Common myeloid progenitor, CD34-positive (primary cell): ENCODE data around the gene RCAN2.

Experiments used
- CTCF ChIA-PET: fragments of 350-600 bp; sonication (Branson Sonifier 250); formaldehyde crosslinking; loops from one replicate; lab custom pipeline; 2021; ENCODE audit warnings: antibody characterized with exemption; lab: Charles Lee
- POLR2A ChIA-PET: fragments of 350-600 bp; sonication (Branson Sonifier 250); formaldehyde crosslinking; loops from one replicate; lab custom pipeline; 2021; ENCODE audit warnings: antibody characterized with exemption; lab: Charles Lee
- DNase-seq, 3 donors: peaks; one replicate each; pipeline versions ENCODE4 v3.0.0 to v3.0.0-alpha.2; 2013
- H3K27ac ChIP-seq, 2 experiments: 1 replicate in 1 of 2; 2 replicates in 1 of 2; pipeline ENCODE4 v1.7.0; 2013; ENCODE audit warnings: inconsistent platforms in 2 of 2, low read length in 2 of 2, mild to moderate bottlenecking in 2 of 2, low read depth in 1 of 2, moderate library complexity in 1 of 2; ENCODE audit not compliant: severe bottlenecking in 2 of 2, insufficient read depth in 1 of 2, poor library complexity in 1 of 2
- H3K27me3 ChIP-seq, 5 experiments: replicated peaks in 2 of 5; 1 replicate in 3 of 5; 2 replicates in 2 of 5; pipeline versions ENCODE4 v1.6.1 to v1.7.0; 2013; ENCODE audit warnings: low read length in 4 of 5, mild to moderate bottlenecking in 2 of 5, moderate library complexity in 2 of 5, inconsistent platforms in 1 of 5; ENCODE audit not compliant: insufficient read depth in 5 of 5, control insufficient read depth in 4 of 5
- H3K36me3 ChIP-seq, 4 experiments: 1 replicate in 2 of 4; 2 replicates in 2 of 4; pipeline versions ENCODE4 v1.6.1 to v1.7.0; 2013; ENCODE audit warnings: low read length in 3 of 4, control low read depth in 1 of 4, mild to moderate bottlenecking in 1 of 4; ENCODE audit not compliant: control insufficient read depth in 4 of 4, insufficient read depth in 4 of 4
- H3K4me1 ChIP-seq, 4 experiments: 1 replicate in 3 of 4; 2 replicates in 1 of 4; pipeline versions ENCODE4 v1.6.1 to v1.7.1; 2013; ENCODE audit warnings: low read length in 3 of 4, mild to moderate bottlenecking in 3 of 4, control low read depth in 1 of 4, inconsistent platforms in 1 of 4, moderate library complexity in 1 of 4; ENCODE audit not compliant: control insufficient read depth in 4 of 4, insufficient read depth in 4 of 4; ENCODE audit errors: control extremely low read depth in 1 of 4
- H3K4me3 ChIP-seq, 7 experiments: 1 replicate in 4 of 7; 2 replicates in 3 of 7; pipeline versions ENCODE4 v1.5.1 to v1.7.0; 2013; ENCODE audit warnings: mild to moderate bottlenecking in 7 of 7, low read length in 6 of 7, moderate library complexity in 6 of 7, inconsistent platforms in 2 of 7, low read depth in 2 of 7, control low read depth in 1 of 7; ENCODE audit not compliant: insufficient read depth in 4 of 7, control insufficient read depth in 1 of 7; ENCODE audit errors: extremely low read depth in 1 of 7
- H3K9me3 ChIP-seq, 5 experiments: 1 replicate in 4 of 5; 2 replicates in 1 of 5; pipeline versions ENCODE4 v1.6.1 to v1.7.1; 2013; ENCODE audit warnings: low read length in 4 of 5, mild to moderate bottlenecking in 2 of 5, inconsistent platforms in 1 of 5, low read depth in 1 of 5, moderate library complexity in 1 of 5; ENCODE audit not compliant: control insufficient read depth in 4 of 5, insufficient read depth in 2 of 5; ENCODE audit errors: control extremely low read depth in 1 of 5
- WGBS: methylation state at CpG from one replicate; pipeline ENCODE4 v1.1.5; 2013; ENCODE audit not compliant: insufficient coverage; 5-methylcytosine and 5-hydroxymethylcytosine counted together

Gene RCAN2

DNA sequence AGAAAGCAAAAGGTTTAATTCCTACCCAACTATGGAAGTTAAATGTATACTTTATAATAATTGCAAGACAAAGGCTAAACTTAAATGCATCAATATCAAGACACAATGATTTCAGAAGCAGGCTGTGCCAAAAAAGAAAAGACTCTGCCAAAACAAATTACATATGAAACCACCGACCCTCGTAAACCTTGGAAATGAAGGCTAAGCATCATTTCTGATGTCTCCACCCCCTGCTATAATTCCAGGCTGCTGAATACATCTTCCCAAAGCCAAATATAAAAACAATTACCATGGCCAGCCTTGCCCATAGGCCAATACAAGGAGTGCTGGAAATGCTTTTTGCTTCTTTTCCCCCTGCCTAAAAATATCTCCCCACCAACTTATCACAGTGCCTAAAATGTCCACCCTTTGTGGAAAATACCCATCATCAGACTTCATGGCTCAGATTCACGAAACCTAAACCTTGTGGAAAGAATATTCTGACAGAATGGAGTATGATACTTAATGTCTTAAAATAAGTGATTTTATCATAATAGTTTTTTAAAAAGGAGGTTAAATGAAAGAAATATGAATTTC lies 37.4 kb downstream of the RCAN2 start:
- H3K27ac ChIP-seq, result no peak overlapping the region
- H3K4me1 ChIP-seq, result no peaks in the 10 kb centered on the region

DNA sequence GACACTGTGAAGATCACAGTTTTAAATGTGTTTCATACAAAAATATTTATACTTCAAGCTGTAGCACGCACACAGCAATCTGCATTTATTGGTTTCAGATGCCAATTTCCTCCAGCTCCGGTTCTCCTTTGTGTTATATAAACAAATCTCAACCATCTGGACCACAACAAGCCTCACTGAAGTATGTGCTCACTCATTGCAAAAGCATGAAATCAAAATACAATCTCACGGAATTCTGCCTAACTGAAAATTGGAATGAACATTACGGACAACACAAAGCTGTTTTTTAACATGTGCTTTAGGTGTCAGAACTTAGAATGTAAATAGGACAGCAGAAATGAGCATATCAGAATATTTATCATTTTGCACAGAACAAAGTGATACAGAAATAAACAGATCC lies 38.0 kb downstream of the RCAN2 start:
- Histone ChIP-seq H3K9me3 (peaks cover 0 to 3% (median 0%) of the 10 kb centered on the region in 5 experiments), H3K36me3 (no peaks in the 10 kb centered on the region), H3K27ac (no peak overlapping the region), H3K4me1 (no peaks in the 10 kb centered on the region), H3K27me3 (no peaks in the 10 kb centered on the region), H3K4me3 (no peak overlapping the region)
- ChIA-PET POLR2A (no interaction called here), CTCF (no interaction called here)
- 88% methylated on average over 2 of the region's 4 CpGs for WGBS
- no peak for DNase-seq

More for the DNA sequence above, 37.4 kb downstream of the RCAN2 start:
- H3K27me3 ChIP-seq, result no peaks in the 10 kb centered on the region
- peaks cover 0 to 1% (median 0%) of the 10 kb centered on the region in 5 experiments for H3K9me3 ChIP-seq
- no peak for DNase-seq
- no peaks in the 10 kb centered on the region for H3K36me3 ChIP-seq
- WGBS, result 88% methylated on average over 2 of the region's 3 CpGs
- POLR2A ChIA-PET, result no interaction called here
- H3K4me3 ChIP-seq, result no peak overlapping the region
- CTCF ChIA-PET, result no interaction called here

DNA sequence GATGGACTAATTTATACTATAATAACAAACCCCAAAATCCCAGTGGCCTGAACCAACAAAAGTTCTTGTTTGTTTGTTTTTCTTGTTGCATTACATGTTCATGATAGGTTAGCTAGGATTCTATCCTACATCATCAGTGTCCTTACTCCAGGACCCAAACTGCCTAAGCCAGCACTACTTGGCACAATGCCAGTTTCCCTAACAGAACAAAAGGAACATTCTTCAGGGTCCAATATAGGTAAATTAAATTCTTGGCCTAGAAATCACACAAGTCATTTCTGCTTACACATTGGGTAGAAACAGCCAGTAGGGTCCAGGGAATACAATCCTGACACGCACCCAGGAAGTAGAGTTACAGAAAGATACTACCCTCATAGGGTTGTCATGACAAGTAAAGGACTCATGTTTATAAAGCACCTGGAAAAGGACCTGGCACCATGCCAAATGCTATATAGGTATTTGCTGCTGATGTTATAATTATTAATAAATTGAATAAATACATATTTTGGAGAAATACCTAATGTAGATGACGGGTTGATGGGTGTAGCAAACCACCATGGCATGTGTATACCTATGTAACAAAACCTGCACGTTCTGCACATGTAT lies 38.8 kb downstream of the RCAN2 start:
- ChIA-PET POLR2A (no interaction called here), CTCF (no interaction called here)
- Histone ChIP-seq H3K36me3 (no peaks in the 10 kb centered on the region), H3K27ac (no peak overlapping the region), H3K4me1 (no peaks in the 10 kb centered on the region), H3K9me3 (peaks cover 0 to 3% (median 0%) of the 10 kb centered on the region in 5 experiments), H3K27me3 (no peaks in the 10 kb centered on the region), H3K4me3 (no peak overlapping the region)
- no CpG with 5 or more reads among the region's 3 CpGs for WGBS
- DNase-seq, result no peak

DNA sequence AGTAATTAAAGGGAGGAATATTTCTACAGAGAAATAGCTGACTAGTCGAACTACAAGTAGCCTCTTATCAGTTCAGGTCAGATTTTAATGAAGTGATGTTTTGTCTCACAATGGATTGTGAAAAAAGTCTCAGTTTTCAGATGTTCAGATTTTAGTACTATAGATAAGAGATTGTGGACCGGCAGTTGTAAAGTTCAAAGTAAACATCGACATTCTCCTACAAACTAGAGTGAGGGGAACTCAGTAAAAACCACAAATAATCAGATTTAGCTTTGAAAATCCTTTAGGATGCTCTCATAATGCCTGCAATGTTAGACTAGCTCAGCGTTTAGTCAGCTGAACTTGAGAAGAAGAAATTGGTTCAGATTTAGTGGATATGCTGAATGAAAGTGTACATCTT lies 39.9 kb downstream of the RCAN2 start:
- Histone ChIP-seq H3K4me3 (no peak overlapping the region), H3K27me3 (no peaks in the 10 kb centered on the region), H3K4me1 (no peaks in the 10 kb centered on the region), H3K36me3 (no peaks in the 10 kb centered on the region), H3K27ac (no peak overlapping the region), H3K9me3 (peaks cover 0 to 8% (median 0%) of the 10 kb centered on the region in 5 experiments)
- ChIA-PET CTCF (no interaction called here), POLR2A (no interaction called here)
- WGBS, result 63% methylated on average over 2 of the region's 4 CpGs
- no peak for DNase-seq

DNA sequence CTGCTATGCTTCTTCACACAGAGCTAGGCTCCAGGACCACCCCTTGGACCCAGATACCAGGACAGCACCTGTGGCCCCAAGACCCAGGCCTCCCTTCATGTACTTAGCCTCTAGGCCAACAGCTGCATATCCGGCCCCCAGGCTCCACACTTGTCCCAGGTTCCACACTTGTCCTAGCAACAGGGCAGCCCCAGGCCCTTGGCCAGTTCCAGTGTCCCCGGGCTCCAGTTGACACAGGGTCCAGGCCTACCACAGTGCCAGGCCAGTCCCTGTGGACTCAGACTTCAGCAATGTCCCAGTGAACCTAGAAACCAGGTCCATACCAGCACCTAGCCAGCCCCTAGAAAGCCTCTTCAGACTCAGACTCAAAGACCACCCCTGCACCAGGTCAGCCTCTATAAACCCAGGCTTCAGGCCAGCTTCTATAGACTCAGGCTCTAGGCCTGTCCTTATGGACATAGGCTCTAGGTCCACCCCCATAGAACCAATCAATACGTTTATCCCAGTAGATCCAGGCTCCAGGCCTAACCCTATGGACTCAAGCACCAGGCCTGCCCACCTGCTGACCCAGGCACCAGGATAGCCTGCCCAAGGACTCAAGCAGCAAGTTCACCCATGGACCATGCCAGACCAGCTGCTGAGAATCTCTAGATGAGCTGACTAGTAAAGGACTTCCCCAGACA lies 46.3 kb downstream of the RCAN2 start:
- Histone ChIP-seq H3K9me3 (peaks cover 2 to 20% (median 3%) of the 10 kb centered on the region in 5 experiments), H3K4me1 (peaks cover 0 to 9% (median 0%) of the 10 kb centered on the region in 4 experiments), H3K27ac (no peak overlapping the region), H3K36me3 (no peaks in the 10 kb centered on the region), H3K27me3 (no peaks in the 10 kb centered on the region), H3K4me3 (no peak overlapping the region)
- POLR2A ChIA-PET, result no interaction called here
- 100% methylated on average over 3 of the region's 3 CpGs for WGBS
- CTCF ChIA-PET, result interaction anchor here (1.5 kb wide), 1 partner anchor 15 kb away, joined by 5 read pairs; no protein-coding TSS in a partner anchor
- no peak for DNase-seq

DNA sequence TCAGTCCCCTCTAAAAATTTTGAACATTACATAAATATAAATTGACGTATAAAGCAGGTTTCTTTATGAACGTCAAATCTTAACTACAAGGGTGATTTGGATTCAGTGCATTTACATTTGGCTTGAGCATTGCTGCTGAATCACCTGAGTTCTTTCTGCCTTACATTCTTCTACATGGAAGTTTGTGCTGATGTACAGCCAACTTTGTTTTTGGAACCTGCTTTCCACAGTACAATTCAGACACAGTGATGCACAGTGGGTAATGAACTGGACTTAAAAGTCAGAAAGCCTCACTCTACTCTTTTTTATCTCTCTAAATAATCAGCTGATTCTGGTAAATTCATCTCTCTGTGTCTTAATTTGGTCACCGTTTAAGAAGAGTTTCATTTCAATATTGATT lies 47.6 kb downstream of the RCAN2 start:
- ChIA-PET POLR2A (no interaction called here), CTCF (no interaction called here)
- H3K4me3 ChIP-seq, result no peak overlapping the region
- H3K4me1 ChIP-seq, result peaks cover 0 to 9% (median 0%) of the 10 kb centered on the region in 4 experiments
- no peak for DNase-seq
- H3K36me3 ChIP-seq, result no peaks in the 10 kb centered on the region
- 100% methylated on average over 2 of the region's 3 CpGs for WGBS
- H3K27ac ChIP-seq, result no peak overlapping the region
- no peaks in the 10 kb centered on the region for H3K27me3 ChIP-seq
- H3K9me3 ChIP-seq, result peaks cover 2 to 17% (median 3%) of the 10 kb centered on the region in 5 experiments

DNA sequence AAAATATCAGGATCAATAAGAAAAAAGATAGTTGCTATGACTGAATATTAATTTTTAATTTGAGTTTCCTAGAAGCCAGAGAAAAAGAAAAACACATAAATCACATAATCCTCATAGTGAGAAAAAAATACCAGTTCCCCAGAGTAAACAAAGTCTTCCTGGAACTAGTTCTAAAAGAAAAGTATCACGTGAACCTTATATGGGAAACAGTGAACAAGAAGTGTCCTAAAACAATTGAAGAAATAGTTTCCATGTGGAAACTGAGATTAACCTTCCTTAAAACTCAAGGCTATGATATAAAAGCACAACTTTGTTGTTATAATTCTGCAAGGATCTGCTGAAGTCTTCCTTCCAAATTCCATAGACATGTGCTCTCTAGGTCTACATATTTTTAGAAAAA lies 50.6 kb downstream of the RCAN2 start:
- Histone ChIP-seq H3K27ac (no peak overlapping the region), H3K27me3 (no peaks in the 10 kb centered on the region), H3K4me3 (no peak overlapping the region), H3K9me3 (peaks cover 0 to 11% (median 2%) of the 10 kb centered on the region in 5 experiments), H3K4me1 (peaks cover 0 to 9% (median 0%) of the 10 kb centered on the region in 4 experiments), H3K36me3 (no peaks in the 10 kb centered on the region)
- ChIA-PET POLR2A (no interaction called here), CTCF (no interaction called here)
- no CpG with 5 or more reads among the region's 1 CpG for WGBS
- DNase-seq, result no peak
